Spleen (tissue), 11 donors: Measurements from ENCODE around the gene ZNF774. TPM values are rescaled to one million over a fixed set of nuclear protein-coding genes. Genes with fewer than 3 reads are reported as not detected.
A peak's percentile ranks its signal among the peaks of the same experiment; 100 is the strongest.

Experiments used
- DNase-seq: peaks from one replicate; pipeline ENCODE4 v3.0.0-alpha.2; 2020
- H3K27ac ChIP-seq, 8 donors: fragments of 200-600 bp; sonication (generic) in 7 of 8; 1 replicate in 4 of 8; 2 replicates in 4 of 8; pipeline versions ENCODE4 v1.5.0 to v1.8.0; 2016 to 2021; ENCODE audit warnings: inconsistent platforms in 4 of 8, mild to moderate bottlenecking in 4 of 8, moderate library complexity in 1 of 8
- H3K27me3 ChIP-seq, 7 donors: fragments of 200-600 bp; sonication (generic) in 6 of 7; replicated peaks in 1 of 7; 1 replicate in 4 of 7; 2 replicates in 3 of 7; pipeline versions ENCODE4 v1.5.0 to v1.8.0; 2016 to 2021; ENCODE audit warnings: inconsistent platforms in 3 of 7, mild to moderate bottlenecking in 1 of 7
- H3K36me3 ChIP-seq, 6 donors: fragments of 200-600 bp; sonication (generic) in 5 of 6; 1 replicate in 4 of 6; 2 replicates in 2 of 6; pipeline versions ENCODE4 v1.5.0 to v1.8.0; 2016 to 2021; ENCODE audit warnings: inconsistent platforms in 2 of 6
- H3K4me1 ChIP-seq, 6 donors: fragments of 200-600 bp; sonication (generic) in 5 of 6; 1 replicate in 3 of 6; 2 replicates in 3 of 6; pipeline versions ENCODE4 v1.5.0 to v1.8.0; 2016 to 2021; ENCODE audit warnings: inconsistent platforms in 3 of 6
- H3K4me3 ChIP-seq, 8 donors: fragments of 200-600 bp; sonication (generic) in 7 of 8; 1 replicate in 4 of 8; 2 replicates in 4 of 8; pipeline versions ENCODE4 v1.5.0 to v1.8.0; 2016 to 2021; ENCODE audit warnings: inconsistent platforms in 4 of 8, mild to moderate bottlenecking in 4 of 8, moderate library complexity in 2 of 8
- H3K9me3 ChIP-seq, 8 donors: fragments of 200-600 bp; sonication (generic) in 7 of 8; 1 replicate in 4 of 8; 2 replicates in 4 of 8; pipeline versions ENCODE4 v1.5.0 to v1.8.0; 2016 to 2021; ENCODE audit warnings: inconsistent platforms in 4 of 8
- POLR2A ChIP-seq, 3 donors: fragments of 450-650 bp; IDR thresholded peaks; one replicate each; pipeline ENCODE4 v1.5.1; 2017; ENCODE audit warnings: antibody characterized with exemption in 3 of 3, mild to moderate bottlenecking in 1 of 3
- POLR2AphosphoS5 ChIP-seq, 3 donors: sonication (generic); formaldehyde crosslinking; IDR thresholded peaks; one replicate each; pipeline ENCODE4 v1.5.1; 2017; ENCODE audit warnings: antibody characterized with exemption in 3 of 3
- WGBS, 5 donors: extraction: QIAGEN DNeasy Blood & Tissue Kit in 3 of 5; methylation state at CpG; one replicate each; pipeline versions ENCODE4 v1.1.5 to v1.1.7; 2013 to 2018; 5-methylcytosine and 5-hydroxymethylcytosine counted together
- intact Hi-C: fragments of 100-400 bp; cut with DNase I; formaldehyde crosslinking; loops from one replicate; pipeline ENCODE4 v1.15.0; 2023; ENCODE audit warnings: low total_unique reads
- polyA plus RNA-seq, 3 donors: library from polyadenylated mRNA; stranded (reverse); fragments of 200-250 nt; gene quantifications; one replicate each; pipeline ENCODE4 v1.2.1, GENCODE V29; 2013
- total RNA-seq, 7 donors: library from RNA; depleted of rRNA in 3 of 7; stranded (reverse); fragments of >200 nt in 3 of 7; fragmentation: NEBNext Ultra II Directional in 4 of 7; extraction: Animal tissue kit (Norgen Biotek cat#: 25700) in 4 of 7; gene quantifications; one replicate each; pipeline versions ENCODE4 v1.1.0 to v1.2.1, GENCODE V29; 2016 to 2021
- TF ChIP-seq, protein P1 (sequence below), 11 experiments: fragments of 200-600 bp in 7 of 11; fragments of 450-650 bp in 4 of 11; sonication (generic) in 4 of 11; IDR thresholded peaks in 8 of 11; conservative IDR thresholded peaks in 3 of 11; 1 replicate in 7 of 11; 2 replicates in 4 of 11; pipeline versions ENCODE4 v1.4.0 to v1.8.0; 2016 to 2021; ENCODE audit warnings: antibody characterized with exemption in 11 of 11, inconsistent platforms in 4 of 11, mild to moderate bottlenecking in 1 of 11
- donor health status: healthy with polysubstance abuse.
- donor health status: DM: no; HTN: no; CAD: no; lungs with moderate emphysema.
- donor health status: DM: no; HTN: no; CAD: no.
- donor health status: Bipolar disorder and iron deficiency.
- donor health status: healthy.
- donor health status: DM: no; HTN: no; CAD: no.
- donor health status: DM: yes; HTN: yes; CAD: no.

ZNF774 gene
- total and polyA plus RNA-seq, 10 donors: 0.17 to 4.2 (median 1.6) TPM

DNA sequence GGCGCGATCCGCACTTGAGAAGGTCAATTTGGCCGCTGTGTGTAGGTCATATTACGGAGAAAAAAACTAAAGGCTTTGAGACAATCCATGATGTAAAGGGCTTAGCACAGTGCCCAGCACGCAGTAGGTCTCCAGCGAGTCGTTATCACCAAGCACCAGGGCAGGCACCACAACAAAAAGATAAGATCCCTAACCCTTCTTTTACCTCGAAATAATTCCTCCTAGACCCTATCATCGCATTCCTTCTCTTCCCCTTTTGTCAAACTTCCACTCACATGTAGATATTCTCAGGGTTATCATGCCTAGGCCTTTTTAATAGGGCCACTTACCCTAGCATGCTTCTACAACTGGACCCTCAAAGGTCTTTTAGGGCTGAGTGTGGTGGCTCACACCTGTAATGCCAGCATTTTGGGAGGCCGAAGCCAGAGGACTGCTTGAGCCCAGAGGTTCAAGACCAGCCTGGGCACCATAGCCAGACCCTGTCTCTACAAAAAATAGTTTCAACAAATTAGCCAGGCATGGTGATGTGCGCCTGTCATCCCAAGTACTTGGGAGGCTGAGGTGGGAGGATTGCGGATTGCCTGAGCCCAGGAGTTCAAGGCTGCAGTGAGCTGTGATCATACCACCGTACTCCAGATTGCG lies 13.5 kb downstream of the ZNF774 start:
- Histone ChIP-seq H3K4me3 (no peak overlapping the region), H3K27ac (no peak overlapping the region), H3K4me1 (peaks cover 6 to 51% (median 31%) of the 10 kb centered on the region in 6 donors), H3K27me3 (no peaks in the 10 kb centered on the region), H3K36me3 (no peaks in the 10 kb centered on the region), H3K9me3 (no peaks in the 10 kb centered on the region)
- intact Hi-C loops: loop anchor here (10.0 kb wide), 1 partner anchor 49 kb away; no protein-coding TSS in a partner anchor
- no peak for DNase-seq
- WGBS, 5 donors: 90 to 94% (median 92%) methylated on average over 15 of the region's 15 CpGs
- TF ChIP-seq, protein P1, sequence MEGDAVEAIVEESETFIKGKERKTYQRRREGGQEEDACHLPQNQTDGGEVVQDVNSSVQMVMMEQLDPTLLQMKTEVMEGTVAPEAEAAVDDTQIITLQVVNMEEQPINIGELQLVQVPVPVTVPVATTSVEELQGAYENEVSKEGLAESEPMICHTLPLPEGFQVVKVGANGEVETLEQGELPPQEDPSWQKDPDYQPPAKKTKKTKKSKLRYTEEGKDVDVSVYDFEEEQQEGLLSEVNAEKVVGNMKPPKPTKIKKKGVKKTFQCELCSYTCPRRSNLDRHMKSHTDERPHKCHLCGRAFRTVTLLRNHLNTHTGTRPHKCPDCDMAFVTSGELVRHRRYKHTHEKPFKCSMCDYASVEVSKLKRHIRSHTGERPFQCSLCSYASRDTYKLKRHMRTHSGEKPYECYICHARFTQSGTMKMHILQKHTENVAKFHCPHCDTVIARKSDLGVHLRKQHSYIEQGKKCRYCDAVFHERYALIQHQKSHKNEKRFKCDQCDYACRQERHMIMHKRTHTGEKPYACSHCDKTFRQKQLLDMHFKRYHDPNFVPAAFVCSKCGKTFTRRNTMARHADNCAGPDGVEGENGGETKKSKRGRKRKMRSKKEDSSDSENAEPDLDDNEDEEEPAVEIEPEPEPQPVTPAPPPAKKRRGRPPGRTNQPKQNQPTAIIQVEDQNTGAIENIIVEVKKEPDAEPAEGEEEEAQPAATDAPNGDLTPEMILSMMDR (IDR thresholded peaks at IDR 0.05 in 8 of 11, conservative IDR thresholded peaks at IDR 0.05 in 3 of 11): no peak
- TF ChIP-seq POLR2A (IDR thresholded peaks at IDR 0.05) (no peak), POLR2AphosphoS5 (IDR thresholded peaks at IDR 0.05) (no peak)

DNA sequence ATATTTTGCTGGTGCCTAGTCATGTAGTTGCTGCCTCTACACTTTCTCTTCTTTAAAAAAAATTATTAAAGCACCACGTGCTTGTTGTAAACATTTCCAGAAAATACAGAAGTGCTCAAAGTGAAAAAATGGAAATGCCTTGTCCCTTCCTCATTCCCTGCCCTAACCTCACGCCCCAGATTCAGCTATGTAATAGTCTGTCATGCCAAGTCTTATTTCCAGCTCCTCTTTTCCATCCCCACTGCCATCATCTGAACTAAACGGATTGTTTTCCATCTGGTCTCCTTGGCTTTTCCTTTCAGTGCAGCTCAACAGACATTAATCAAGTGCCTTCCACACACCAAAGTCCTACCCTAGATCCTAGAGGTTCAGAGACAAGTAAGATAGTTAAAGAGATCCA lies 15.5 kb downstream of the ZNF774 start:
- H3K9me3 ChIP-seq: no peaks in the 10 kb centered on the region
- H3K4me3 ChIP-seq: no peak overlapping the region
- H3K4me1 ChIP-seq: peaks cover 0 to 46% (median 21%) of the 10 kb centered on the region in 6 donors
- H3K27ac ChIP-seq: peak overlapping the region in 6 of 8 donors; percentile 49 to 70 (median 60)
- H3K36me3 ChIP-seq: no peaks in the 10 kb centered on the region
- TF ChIP-seq, protein P1 (IDR thresholded peaks at IDR 0.05 in 8 of 11, conservative IDR thresholded peaks at IDR 0.05 in 3 of 11): no peak
- TF ChIP-seq POLR2AphosphoS5 (IDR thresholded peaks at IDR 0.05) (peak in 1 of 3 donors; percentile 22), POLR2A (IDR thresholded peaks at IDR 0.05) (no peak)
- WGBS, 5 donors: 30 to 55% (median 43%) methylated on average over 3 of the region's 3 CpGs
- no peak for DNase-seq
- no peaks in the 10 kb centered on the region for H3K27me3 ChIP-seq
- intact Hi-C loops: loop anchor here (10.0 kb wide), 1 partner anchor 47 kb away; no protein-coding TSS in a partner anchor

DNA sequence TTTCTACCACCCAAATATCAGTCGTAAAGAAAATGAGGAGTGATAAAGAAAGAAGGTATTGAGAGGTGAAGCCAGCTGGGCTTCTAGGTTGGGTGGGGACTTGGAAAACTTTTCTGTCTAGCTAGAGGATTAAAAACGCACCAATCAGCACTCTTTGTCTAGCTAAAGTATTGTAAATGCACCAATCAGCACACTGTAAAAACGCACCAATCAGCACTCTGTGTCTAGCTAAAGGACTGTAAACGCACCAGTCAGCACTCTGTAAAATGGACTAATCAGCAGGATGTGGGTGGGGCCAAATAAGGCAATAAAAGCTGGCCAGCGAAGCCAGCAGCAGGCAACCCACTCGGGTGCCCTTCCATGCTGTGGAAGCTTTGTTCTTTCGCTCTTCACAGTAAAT lies 23.0 kb downstream of the ZNF774 start:
- H3K36me3 ChIP-seq: no peaks in the 10 kb centered on the region
- H3K27me3 ChIP-seq: no peaks in the 10 kb centered on the region
- DNase-seq: no peak
- intact Hi-C loops: no loop called here
- no peak overlapping the region for H3K27ac ChIP-seq
- peaks cover 0 to 23% (median 16%) of the 10 kb centered on the region in 8 donors for H3K9me3 ChIP-seq
- TF ChIP-seq, protein P1 (IDR thresholded peaks at IDR 0.05 in 8 of 11, conservative IDR thresholded peaks at IDR 0.05 in 3 of 11): no peak
- TF ChIP-seq POLR2A (IDR thresholded peaks at IDR 0.05) (no peak), POLR2AphosphoS5 (IDR thresholded peaks at IDR 0.05) (no peak)
- WGBS, 5 donors: 90 to 97% (median 96%) methylated on average over 7 of the region's 7 CpGs
- H3K4me1 ChIP-seq: peaks cover 9 to 37% (median 16%) of the 10 kb centered on the region in 6 donors
- H3K4me3 ChIP-seq: no peak overlapping the region

DNA sequence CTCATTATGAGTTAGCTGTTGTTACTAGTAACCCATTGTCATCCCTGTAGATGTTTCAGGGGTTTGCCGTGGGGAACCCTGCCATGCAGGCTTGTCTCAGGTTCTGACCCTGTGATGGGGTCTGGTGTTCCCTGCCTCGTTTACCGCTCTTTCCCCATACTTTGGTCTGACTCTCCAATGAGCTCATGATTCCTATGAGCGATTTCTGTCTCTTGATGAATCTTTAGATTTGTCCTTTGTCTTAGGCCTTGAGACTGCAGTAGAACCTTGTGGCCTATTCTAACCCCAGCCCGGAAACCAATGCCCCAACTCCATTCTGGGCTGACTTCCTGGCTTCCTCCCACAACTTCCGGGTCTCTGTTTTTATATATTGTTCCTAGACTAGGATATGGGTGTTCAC lies 24.7 kb downstream of the ZNF774 start:
- Histone ChIP-seq H3K27me3 (no peaks in the 10 kb centered on the region), H3K4me1 (peaks cover 8 to 27% (median 12%) of the 10 kb centered on the region in 6 donors), H3K36me3 (no peaks in the 10 kb centered on the region), H3K4me3 (no peak overlapping the region), H3K9me3 (peaks cover 0 to 28% (median 18%) of the 10 kb centered on the region in 8 donors), H3K27ac (peak overlapping the region in 7 of 8 donors; percentile 6 to 65 (median 40))
- intact Hi-C loops: no loop called here
- WGBS, 5 donors: 17 to 37% (median 22%) methylated on average over 6 of the region's 6 CpGs
- no peak for DNase-seq
- TF ChIP-seq POLR2A (IDR thresholded peaks at IDR 0.05) (no peak), POLR2AphosphoS5 (IDR thresholded peaks at IDR 0.05) (peak in 1 of 3 donors; percentile 56)
